Chondrocyte (in vitro differentiated cells): ENCODE measurements around the gene XRCC1. TPM values are rescaled to one million over a fixed set of nuclear protein-coding genes. Genes with fewer than 3 reads are reported as not detected.
"Not testable (repeated sequence)": the region's sequence is repeated elsewhere in the genome, so short reads cannot be mapped to it uniquely, and the experiment has no call there.

Experiments used
- DNase-seq: peaks from one replicate; pipeline ENCODE4 v3.0.0; 2021; ENCODE audit warnings: mixed read lengths, low spot score
- H3K27ac Mint-ChIP-seq: one replicate; pipeline ENCODE4 v1.8.0; 2021; ENCODE audit warnings: mild to moderate bottlenecking, moderate library complexity, mixed read lengths; ENCODE audit not compliant: unreplicated experiment
- H3K27me3 Mint-ChIP-seq: 2 replicates; pipeline ENCODE4 v1.8.0; 2021; ENCODE audit warnings: low read depth, mixed read lengths
- H3K36me3 Mint-ChIP-seq: 2 replicates; pipeline ENCODE4 v1.8.0; 2021; ENCODE audit warnings: low read depth, mixed read lengths
- H3K4me1 Mint-ChIP-seq: 2 replicates; pipeline ENCODE4 v1.8.0; 2021; ENCODE audit warnings: low read depth, mild to moderate bottlenecking, mixed read lengths
- H3K4me3 Mint-ChIP-seq: one replicate; pipeline ENCODE4 v1.8.0; 2021; ENCODE audit warnings: mild to moderate bottlenecking, moderate library complexity, mixed read lengths; ENCODE audit not compliant: unreplicated experiment
- H3K9me3 Mint-ChIP-seq: 2 replicates; pipeline ENCODE4 v1.8.0; 2021; ENCODE audit warnings: low read depth, mixed read lengths
- CTCF ChIP-seq: fragments of 200-600 bp; sonication (generic); IDR thresholded peaks from 2 replicates; pipeline ENCODE4 v1.5.0; 2021; ENCODE audit warnings: antibody characterized with exemption, mild to moderate bottlenecking, moderate library complexity
- total RNA-seq: library from RNA; stranded (reverse); gene quantifications from 3 replicates; pipeline ENCODE4 v1.2.1, GENCODE V29; 2021

Gene XRCC1
- total RNA-seq, 1 donor from 2014 or later, result 30.5 TPM

- Mint-ChIP-seq H3K27me3 (no peaks in the 10 kb centered on the region), H3K4me1 (peaks cover 35% of the 10 kb centered on the region), H3K4me3 (peak overlapping the region; percentile 88), H3K9me3 (no peaks in the 10 kb centered on the region), H3K27ac (peak overlapping the region; percentile 76), H3K36me3 (no peaks in the 10 kb centered on the region)
- DNase-seq, result peak; percentile 85
- no peak for TF ChIP-seq CTCF
Measured at GRCh38 chr19:43525836-43526771, 49.2 kb downstream of the XRCC1 start.

- H3K36me3 Mint-ChIP-seq, result no peaks in the 10 kb centered on the region
- TF ChIP-seq CTCF, result no peak
- DNase-seq, result peak; percentile 53
- H3K4me1 Mint-ChIP-seq, result peaks cover 35% of the 10 kb centered on the region
- H3K27ac Mint-ChIP-seq, result peak overlapping the region; percentile 76
- no peaks in the 10 kb centered on the region for H3K27me3 Mint-ChIP-seq
- H3K4me3 Mint-ChIP-seq, result peak overlapping the region; percentile 88
- no peaks in the 10 kb centered on the region for H3K9me3 Mint-ChIP-seq
Measured at GRCh38 chr19:43524922-43525835, 50.1 kb downstream of the XRCC1 start.

GRCh38 chr19:43523696-43524095 lies 51.6 kb downstream of the XRCC1 start:
- H3K4me1 Mint-ChIP-seq, result peaks cover 39% of the 10 kb centered on the region
- not testable (repeated sequence) for H3K4me3 Mint-ChIP-seq, H3K27me3 Mint-ChIP-seq, H3K36me3 Mint-ChIP-seq, H3K9me3 Mint-ChIP-seq, H3K27ac Mint-ChIP-seq
- DNase-seq, result peak; percentile 32

- Mint-ChIP-seq H3K9me3 (no peaks in the 10 kb centered on the region), H3K4me1 (peaks cover 39% of the 10 kb centered on the region), H3K36me3 (peaks cover 2% of the 10 kb centered on the region), H3K27ac (peak overlapping the region; percentile 51), H3K27me3 (no peaks in the 10 kb centered on the region), H3K4me3 (no peak overlapping the region)
- no peak for TF ChIP-seq CTCF
- no peak for DNase-seq
Measured at GRCh38 chr19:43522929-43523328, 52.4 kb downstream of the XRCC1 start.

GRCh38 chr19:43519436-43520088 lies 55.8 kb downstream of the XRCC1 start:
- Mint-ChIP-seq H3K27me3 (no peaks in the 10 kb centered on the region), H3K27ac (peak overlapping the region; percentile 9), H3K4me3 (no peak overlapping the region), H3K36me3 (peaks cover 3% of the 10 kb centered on the region), H3K4me1 (peaks cover 15% of the 10 kb centered on the region), H3K9me3 (no peaks in the 10 kb centered on the region)
- no peak for DNase-seq
- TF ChIP-seq CTCF, result peak; percentile 97
